GM18867 (cell line): ENCODE measurements around the gene ENO3.

ENCODE experiments used
- ATAC-seq: cut with Tn5 transposase; IDR thresholded peaks from one replicate; pipeline ENCODE4 v1.9.1; 2021; ENCODE audit warnings: mild to moderate bottlenecking, moderate library complexity; ENCODE audit not compliant: unreplicated experiment

The ENO3 gene

GRCh38 chr17:4949321-4950074 is 1.4 kb upstream of the ENO3 start:
- ATAC-seq, result peak; percentile 33

- peak; percentile 2 for ATAC-seq
These were observed 709 bp upstream of the ENO3 start for GRCh38 chr17:4950075-4950745.

- no peak for ATAC-seq
These were observed 567 bp downstream of the ENO3 start for GRCh38 chr17:4951486-4951885.

GRCh38 chr17:4953451-4953961 is 2.6 kb downstream of the ENO3 start:
- no peak for ATAC-seq

GRCh38 chr17:4955091-4955490 is 4.2 kb downstream of the ENO3 start:
- ATAC-seq, result no peak

- ATAC-seq, result no peak
These were observed 5.7 kb downstream of the ENO3 start for GRCh38 chr17:4956493-4957061.

GRCh38 chr17:4958102-4958501 is 7.2 kb downstream of the ENO3 start:
- ATAC-seq, result no peak

- ATAC-seq, result no peak
These were observed 8.5 kb downstream of the ENO3 start for GRCh38 chr17:4959261-4959965.

- no peak for ATAC-seq
These were observed 9.5 kb downstream of the ENO3 start for GRCh38 chr17:4960279-4960922.

GRCh38 chr17:4965311-4965986 is 14.5 kb downstream of the ENO3 start:
- no peak for ATAC-seq

- peak; percentile 79 for ATAC-seq
These were observed 16.1 kb downstream of the ENO3 start for GRCh38 chr17:4966844-4967538.

- ATAC-seq, result peak; percentile 52
These were observed 16.9 kb downstream of the ENO3 start, which contains the start of gene SPAG7 for GRCh38 chr17:4967539-4968485. Gene SPAG7 (minus strand): TSS chr17:4967817. CDS start chr17:4967804, 13 bp downstream.

- no peak for ATAC-seq
These were observed 17.6 kb downstream of the ENO3 start for GRCh38 chr17:4968486-4969046.

GRCh38 chr17:4969047-4969550 is 18.2 kb downstream of the ENO3 start:
- no peak for ATAC-seq

GRCh38 chr17:4969551-4970173 is 18.7 kb downstream of the ENO3 start:
- ATAC-seq, result no peak

GRCh38 chr17:4970273-4970672 is 19.4 kb downstream of the ENO3 start:
- no peak for ATAC-seq

GRCh38 chr17:4971826-4972225 is 20.9 kb downstream of the ENO3 start:
- no peak for ATAC-seq
